Liver (tissue), 9 donors: ENCODE results near the gene RASSF8. TPM values are rescaled to one million over a fixed set of nuclear protein-coding genes. Genes with fewer than 3 reads are reported as not detected.

Experiments used
- DNase-seq: peaks from one replicate; pipeline ENCODE4 v3.0.0-alpha.2; 2017; ENCODE audit warnings: low spot score
- H3K27ac ChIP-seq, 2 donors: one replicate each; pipeline ENCODE4 v1.7.0; 2013; ENCODE audit warnings: inconsistent platforms in 2 of 2, low read length in 2 of 2, control low read depth in 1 of 2, low read depth in 1 of 2, mild to moderate bottlenecking in 1 of 2
- H3K27me3 ChIP-seq, 4 donors: one replicate each; pipeline versions ENCODE4 v1.6.1 to v1.7.0; 2013; ENCODE audit warnings: low read length in 3 of 4, inconsistent platforms in 1 of 4, mild to moderate bottlenecking in 1 of 4, moderate library complexity in 1 of 4; ENCODE audit not compliant: control insufficient read depth in 4 of 4, insufficient read depth in 4 of 4
- H3K36me3 ChIP-seq, 4 donors: one replicate each; pipeline versions ENCODE4 v1.6.1 to v1.7.0; 2013; ENCODE audit warnings: low read length in 3 of 4, mild to moderate bottlenecking in 3 of 4, low read depth in 1 of 4, moderate library complexity in 1 of 4; ENCODE audit not compliant: control insufficient read depth in 4 of 4, insufficient read depth in 3 of 4
- H3K4me1 ChIP-seq, 4 donors: one replicate each; pipeline versions ENCODE4 v1.6.1 to v1.7.0; 2013; ENCODE audit warnings: low read length in 3 of 4, mild to moderate bottlenecking in 3 of 4, moderate library complexity in 1 of 4; ENCODE audit not compliant: control insufficient read depth in 4 of 4, insufficient read depth in 4 of 4
- H3K4me3 ChIP-seq, 3 donors: one replicate each; pipeline versions ENCODE4 v1.6.1 to v1.7.0; 2013; ENCODE audit warnings: low read length in 3 of 3, control low read depth in 1 of 3, low read depth in 1 of 3, mild to moderate bottlenecking in 1 of 3
- H3K9ac ChIP-seq, 2 donors: one replicate each; pipeline ENCODE4 v1.7.0; 2013; ENCODE audit warnings: low read length in 2 of 2, mild to moderate bottlenecking in 2 of 2, moderate library complexity in 2 of 2, control low read depth in 1 of 2, low read depth in 1 of 2
- H3K9me3 ChIP-seq, 4 donors: one replicate each; pipeline versions ENCODE4 v1.6.1 to v1.7.0; 2013; ENCODE audit warnings: low read length in 3 of 4; ENCODE audit not compliant: control insufficient read depth in 4 of 4
- ATF3 ChIP-seq: IDR thresholded peaks from 2 replicates; pipeline ENCODE4 v1.6.1; 2016; ENCODE audit warnings: antibody characterized with exemption
- CTCF ChIP-seq: fragments of 150-350 bp; IDR thresholded peaks from 2 replicates; pipeline ENCODE4 v1.5.1; 2017; ENCODE audit warnings: improper control_type of control experiment, low read depth, low read length; ENCODE audit not compliant: missing input control
- EGR1 ChIP-seq, 2 donors: IDR thresholded peaks; 2 replicates each; pipeline ENCODE4 v1.6.1; 2016 to 2018; ENCODE audit warnings: antibody characterized with exemption in 2 of 2, low read depth in 2 of 2
- FOXA1 ChIP-seq: IDR thresholded peaks from 2 replicates; pipeline ENCODE4 v1.6.1; 2016; ENCODE audit warnings: antibody characterized with exemption
- FOXA2 ChIP-seq: IDR thresholded peaks from 2 replicates; pipeline ENCODE4 v1.6.1; 2016; ENCODE audit warnings: antibody characterized with exemption
- GABPA ChIP-seq, 2 donors: IDR thresholded peaks in 1 of 2; conservative IDR thresholded peaks in 1 of 2; 2 replicates each; pipeline ENCODE4 v1.6.1; 2016; ENCODE audit warnings: antibody characterized with exemption in 2 of 2, mild to moderate bottlenecking in 1 of 2, moderate library complexity in 1 of 2
- HNF4A ChIP-seq, 2 donors: conservative IDR thresholded peaks; 2 replicates each; pipeline ENCODE4 v1.6.1; 2016; ENCODE audit warnings: antibody characterized with exemption in 2 of 2, mild to moderate bottlenecking in 2 of 2
- HNF4G ChIP-seq: IDR thresholded peaks from 2 replicates; pipeline ENCODE4 v1.6.1; 2016; ENCODE audit warnings: antibody characterized with exemption
- JUND ChIP-seq, 2 donors: IDR thresholded peaks; 2 replicates each; pipeline ENCODE4 v1.6.1; 2016; ENCODE audit warnings: antibody characterized with exemption in 2 of 2
- NR2F2 ChIP-seq: IDR thresholded peaks from 2 replicates; pipeline ENCODE4 v1.6.1; 2016; ENCODE audit warnings: antibody characterized with exemption
- RAD21 ChIP-seq, 2 donors: IDR thresholded peaks; 2 replicates each; pipeline ENCODE4 v1.6.1; 2016; ENCODE audit warnings: antibody characterized with exemption in 2 of 2, mild to moderate bottlenecking in 2 of 2
- REST ChIP-seq: IDR thresholded peaks from 2 replicates; pipeline ENCODE4 v1.6.1; 2016; ENCODE audit warnings: antibody characterized with exemption, mild to moderate bottlenecking
- RXRA ChIP-seq, 2 donors: IDR thresholded peaks; 2 replicates each; pipeline ENCODE4 v1.6.1; 2017 to 2018; ENCODE audit warnings: antibody characterized with exemption in 2 of 2, mild to moderate bottlenecking in 1 of 2
- SP1 ChIP-seq: IDR thresholded peaks from 2 replicates; pipeline ENCODE4 v1.6.1; 2018; ENCODE audit warnings: antibody characterized with exemption, mild to moderate bottlenecking
- TAF1 ChIP-seq: conservative IDR thresholded peaks from 2 replicates; pipeline ENCODE4 v1.6.1; 2016; ENCODE audit warnings: antibody characterized with exemption, mild to moderate bottlenecking
- YY1 ChIP-seq: IDR thresholded peaks from 2 replicates; pipeline ENCODE4 v1.6.1; 2016; ENCODE audit warnings: antibody characterized with exemption, mild to moderate bottlenecking
- ZBTB33 ChIP-seq: IDR thresholded peaks from 2 replicates; pipeline ENCODE4 v1.6.1; 2016; ENCODE audit warnings: antibody characterized with exemption
- WGBS: extraction: QIAGEN DNeasy Blood & Tissue Kit; methylation state at CpG from one replicate; pipeline ENCODE4 v1.1.7; 2013; 5-methylcytosine and 5-hydroxymethylcytosine counted together
- polyA plus RNA-seq, 2 donors: library from polyadenylated mRNA; stranded (reverse) in 1 of 2; unstranded in 1 of 2; fragments of 200-250 nt in 1 of 2; fragments of >200 nt in 1 of 2; fragmentation: Nextera tagmentation in 1 of 2; extraction: Ambion mirVana in 1 of 2; gene quantifications; one replicate each; pipeline versions ENCODE4 v1.2.1 to v1.2.3, GENCODE V29; 2013 to 2015
- total RNA-seq, 2 donors: library from RNA; depleted of rRNA; stranded (reverse); fragments of >200 nt; gene quantifications; one replicate each; pipeline ENCODE4 v1.2.3, GENCODE V29; 2014
- donor health status: healthy.
- donor health status: healthy.
- donor health status: healthy.
- donor health status: healthy.
- donor health status: healthy.

The RASSF8 gene
- total and polyA plus RNA-seq, 4 donors: 1.7 to 9.4 (median 3.3) TPM

- no peak for DNase-seq
- no peak overlapping the region for H3K9ac ChIP-seq
- H3K27ac ChIP-seq: no peak overlapping the region
Measured at GRCh38 chr12:26112232-26112631, 153.8 kb downstream of the RASSF8 start.

GRCh38 chr12:26112703-26113147 lies 154.2 kb downstream of the RASSF8 start:
- H3K27ac ChIP-seq: no peak overlapping the region
- peaks cover 6 to 17% (median 11%) of the 10 kb centered on the region in 4 donors for H3K4me1 ChIP-seq
- no peak for TF ChIP-seq NR2F2
- TF ChIP-seq JUND (IDR thresholded peaks at IDR 0.05): no peak
- TF ChIP-seq CTCF: no peak
- no peak for TF ChIP-seq ATF3
- no peak for TF ChIP-seq RXRA (IDR thresholded peaks at IDR 0.05)
- TF ChIP-seq EGR1 (IDR thresholded peaks at IDR 0.05; ENCODE audit: low read depth in 2 of 2): no peak
- H3K9me3 ChIP-seq: no peaks in the 10 kb centered on the region
- H3K27me3 ChIP-seq: no peaks in the 10 kb centered on the region
- 86% methylated on average over 8 of the region's 8 CpGs for WGBS
- no peak overlapping the region for H3K9ac ChIP-seq
- H3K36me3 ChIP-seq: no peaks in the 10 kb centered on the region
- no peak for DNase-seq
- H3K4me3 ChIP-seq: no peak overlapping the region

More at GRCh38 chr12:26112232-26112631, 153.8 kb downstream of the RASSF8 start:
- Histone ChIP-seq H3K27me3 (no peaks in the 10 kb centered on the region), H3K36me3 (no peaks in the 10 kb centered on the region), H3K4me1 (peaks cover 6 to 17% (median 11%) of the 10 kb centered on the region in 4 donors), H3K9me3 (no peaks in the 10 kb centered on the region), H3K4me3 (no peak overlapping the region)
- WGBS: 86% methylated on average over 6 of the region's 6 CpGs
- TF ChIP-seq SP1 (no peak), FOXA1 (no peak), RAD21 (IDR thresholded peaks at IDR 0.05) (no peak), FOXA2 (no peak)

GRCh38 chr12:26113181-26113654 lies 154.7 kb downstream of the RASSF8 start:
- H3K27me3 ChIP-seq: no peaks in the 10 kb centered on the region
- peaks cover 6 to 17% (median 11%) of the 10 kb centered on the region in 4 donors for H3K4me1 ChIP-seq
- no peak for DNase-seq
- H3K9me3 ChIP-seq: no peaks in the 10 kb centered on the region
- peak overlapping the region in 2 of 3 donors; percentile 52 to 59 for H3K4me3 ChIP-seq
- H3K9ac ChIP-seq: no peak overlapping the region
- H3K36me3 ChIP-seq: no peaks in the 10 kb centered on the region
- peak overlapping the region; percentile 92 to 93 for H3K27ac ChIP-seq
- WGBS: 29% methylated on average over 6 of the region's 6 CpGs
- TF ChIP-seq ATF3 (no peak), RXRA (IDR thresholded peaks at IDR 0.05) (peak; percentile 11 to 30), REST (no peak), TAF1 (no peak), SP1 (peak; percentile 5), YY1 (no peak), FOXA1 (no peak), HNF4G (no peak), ZBTB33 (no peak), FOXA2 (no peak), HNF4A (conservative IDR thresholded peaks at IDR 0.05) (peak in 1 of 2 donors; percentile 24), EGR1 (IDR thresholded peaks at IDR 0.05; ENCODE audit: low read depth in 2 of 2) (peak in 1 of 2 donors; percentile 63), JUND (IDR thresholded peaks at IDR 0.05) (no peak), CTCF (no peak), NR2F2 (no peak), RAD21 (IDR thresholded peaks at IDR 0.05) (no peak), GABPA (IDR thresholded peaks at IDR 0.05 in 1 of 2, conservative IDR thresholded peaks at IDR 0.05 in 1 of 2) (no peak)
